Nephron progenitor cell (in vitro differentiated cells): ENCODE results near the gene LMO3.

Experiments
- DNase-seq: peaks from one replicate; pipeline ENCODE4 v3.0.0; 2021
- H3K27ac Mint-ChIP-seq: 2 replicates; pipeline ENCODE4 v1.8.0; 2021; ENCODE audit warnings: mild to moderate bottlenecking, moderate library complexity, mixed read lengths
- H3K27me3 Mint-ChIP-seq: 2 replicates; pipeline ENCODE4 v1.8.0; 2021; ENCODE audit warnings: mild to moderate bottlenecking, low read depth, mixed read lengths; ENCODE audit not compliant: poor library complexity
- H3K36me3 Mint-ChIP-seq: 2 replicates; pipeline ENCODE4 v1.8.0; 2021; ENCODE audit warnings: low read depth, mixed read lengths
- H3K4me1 Mint-ChIP-seq: 2 replicates; pipeline ENCODE4 v1.8.0; 2021; ENCODE audit warnings: mixed read lengths
- H3K4me3 Mint-ChIP-seq: 2 replicates; pipeline ENCODE4 v1.8.0; 2021; ENCODE audit warnings: mild to moderate bottlenecking, moderate library complexity, mixed read lengths
- H3K9me3 Mint-ChIP-seq: 2 replicates; pipeline ENCODE4 v1.8.0; 2021; ENCODE audit warnings: mild to moderate bottlenecking, moderate library complexity, mixed read lengths
- TF ChIP-seq, protein P1 (sequence below): fragments of 200-600 bp; sonication (generic); IDR thresholded peaks from 2 replicates; pipeline ENCODE4 v1.5.0; 2021; ENCODE audit warnings: antibody characterized with exemption

Gene LMO3

DNA sequence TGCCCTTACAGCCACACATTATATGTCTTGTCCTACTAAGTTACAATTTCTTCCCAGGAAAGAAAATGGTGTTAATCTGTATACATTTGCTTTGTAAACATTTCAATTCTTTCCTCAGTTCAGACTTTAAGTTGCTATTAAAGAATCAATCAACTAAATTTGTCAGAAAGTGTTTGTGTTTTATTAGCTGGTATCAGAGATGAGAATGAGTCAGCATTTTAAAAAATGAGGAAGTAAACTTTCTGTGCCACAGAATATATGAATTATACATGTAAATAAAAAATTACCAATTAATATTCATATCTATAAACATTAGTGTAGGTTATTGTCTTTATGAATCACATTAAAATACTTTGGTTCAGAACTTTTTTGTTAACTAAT lies 82.0 kb downstream of the LMO3 start:
- Mint-ChIP-seq H3K27ac (no peak overlapping the region), H3K9me3 (peaks cover 4% of the 10 kb centered on the region), H3K27me3 (no peaks in the 10 kb centered on the region), H3K36me3 (no peaks in the 10 kb centered on the region), H3K4me1 (no peaks in the 10 kb centered on the region), H3K4me3 (no peak overlapping the region)
- no peak for DNase-seq
- TF ChIP-seq, protein P1, sequence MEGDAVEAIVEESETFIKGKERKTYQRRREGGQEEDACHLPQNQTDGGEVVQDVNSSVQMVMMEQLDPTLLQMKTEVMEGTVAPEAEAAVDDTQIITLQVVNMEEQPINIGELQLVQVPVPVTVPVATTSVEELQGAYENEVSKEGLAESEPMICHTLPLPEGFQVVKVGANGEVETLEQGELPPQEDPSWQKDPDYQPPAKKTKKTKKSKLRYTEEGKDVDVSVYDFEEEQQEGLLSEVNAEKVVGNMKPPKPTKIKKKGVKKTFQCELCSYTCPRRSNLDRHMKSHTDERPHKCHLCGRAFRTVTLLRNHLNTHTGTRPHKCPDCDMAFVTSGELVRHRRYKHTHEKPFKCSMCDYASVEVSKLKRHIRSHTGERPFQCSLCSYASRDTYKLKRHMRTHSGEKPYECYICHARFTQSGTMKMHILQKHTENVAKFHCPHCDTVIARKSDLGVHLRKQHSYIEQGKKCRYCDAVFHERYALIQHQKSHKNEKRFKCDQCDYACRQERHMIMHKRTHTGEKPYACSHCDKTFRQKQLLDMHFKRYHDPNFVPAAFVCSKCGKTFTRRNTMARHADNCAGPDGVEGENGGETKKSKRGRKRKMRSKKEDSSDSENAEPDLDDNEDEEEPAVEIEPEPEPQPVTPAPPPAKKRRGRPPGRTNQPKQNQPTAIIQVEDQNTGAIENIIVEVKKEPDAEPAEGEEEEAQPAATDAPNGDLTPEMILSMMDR: no peak

DNA sequence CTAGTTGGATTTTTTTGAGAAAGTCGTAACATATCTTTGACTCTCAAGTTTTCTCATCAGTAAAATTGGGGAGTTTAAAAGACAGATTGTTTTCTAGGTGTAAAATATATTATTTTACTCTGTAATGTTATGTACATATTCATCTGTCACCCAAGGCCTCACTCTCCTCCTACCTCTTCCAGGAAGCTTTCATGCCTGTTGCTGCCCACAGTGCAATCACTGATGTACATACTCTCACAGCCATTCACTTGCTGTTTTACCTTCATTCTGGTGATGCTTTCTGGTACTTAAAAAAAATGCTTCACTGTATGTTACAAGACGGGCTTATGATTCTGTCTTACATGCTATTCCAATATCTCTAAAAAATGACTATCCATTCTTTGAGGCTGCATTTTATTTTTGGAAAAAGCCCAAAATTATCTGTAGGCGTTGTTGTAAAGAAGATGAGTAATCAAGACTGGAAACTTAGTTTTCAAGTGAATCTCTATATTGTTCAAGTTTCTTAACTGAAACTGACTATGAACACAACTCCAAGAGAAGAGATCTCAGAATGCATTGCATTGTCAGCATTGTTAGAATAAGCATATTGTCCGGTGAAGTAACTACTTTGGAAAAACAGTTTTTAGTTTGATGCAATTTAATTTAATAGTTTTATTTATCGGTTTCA lies 82.5 kb downstream of the LMO3 start:
- Mint-ChIP-seq H3K36me3 (no peaks in the 10 kb centered on the region), H3K27ac (no peak overlapping the region), H3K9me3 (peaks cover 4% of the 10 kb centered on the region), H3K4me3 (no peak overlapping the region), H3K4me1 (no peaks in the 10 kb centered on the region), H3K27me3 (no peaks in the 10 kb centered on the region)
- DNase-seq: no peak
- TF ChIP-seq, protein P1: no peak

DNA sequence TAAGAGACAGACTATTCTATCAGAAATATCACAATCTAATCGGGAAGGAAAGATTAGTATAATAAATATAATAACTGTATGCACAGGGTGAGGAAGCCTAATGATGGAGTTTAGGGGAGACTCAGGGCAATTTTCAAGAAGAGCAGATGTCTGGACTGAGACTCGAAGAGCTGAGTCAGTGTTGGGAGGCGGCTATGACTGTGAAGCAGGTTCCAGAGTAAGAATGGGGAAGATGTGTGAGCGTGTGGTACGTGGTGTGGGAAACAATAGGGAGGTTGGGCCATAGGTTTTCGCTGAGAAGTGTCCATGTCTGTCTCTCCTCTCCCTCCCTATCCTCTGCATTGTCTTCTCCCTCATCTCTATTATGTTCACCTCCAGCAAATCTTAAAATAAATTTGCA lies 85.6 kb downstream of the LMO3 start:
- no peak overlapping the region for H3K4me3 Mint-ChIP-seq
- TF ChIP-seq, protein P1: no peak
- no peaks in the 10 kb centered on the region for H3K27me3 Mint-ChIP-seq
- no peaks in the 10 kb centered on the region for H3K9me3 Mint-ChIP-seq
- no peak overlapping the region for H3K27ac Mint-ChIP-seq
- no peaks in the 10 kb centered on the region for H3K36me3 Mint-ChIP-seq
- DNase-seq: no peak
- H3K4me1 Mint-ChIP-seq: no peaks in the 10 kb centered on the region

DNA sequence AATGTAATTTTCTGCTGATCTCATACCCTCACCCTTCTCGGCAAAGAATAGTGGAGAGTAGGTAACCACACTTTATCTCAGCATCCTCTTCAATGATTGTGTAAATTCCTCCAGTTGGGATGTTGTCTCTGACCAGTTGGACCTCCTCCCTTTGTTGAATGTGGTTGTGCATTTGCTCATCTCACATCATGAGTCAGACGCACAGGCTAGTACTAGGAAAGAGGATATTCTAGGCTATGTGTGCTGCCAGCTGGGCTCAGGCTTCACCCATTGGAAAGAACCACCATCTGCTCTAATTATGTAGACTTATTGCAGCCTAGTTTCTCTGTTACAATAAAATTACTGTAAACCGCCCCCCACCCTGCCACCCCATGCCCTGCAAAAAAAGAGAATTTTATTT lies 90.3 kb downstream of the LMO3 start:
- Mint-ChIP-seq H3K27ac (no peak overlapping the region), H3K36me3 (no peaks in the 10 kb centered on the region), H3K27me3 (peaks cover 3% of the 10 kb centered on the region), H3K9me3 (no peaks in the 10 kb centered on the region), H3K4me3 (no peak overlapping the region), H3K4me1 (no peaks in the 10 kb centered on the region)
- TF ChIP-seq, protein P1: no peak
- DNase-seq: no peak

DNA sequence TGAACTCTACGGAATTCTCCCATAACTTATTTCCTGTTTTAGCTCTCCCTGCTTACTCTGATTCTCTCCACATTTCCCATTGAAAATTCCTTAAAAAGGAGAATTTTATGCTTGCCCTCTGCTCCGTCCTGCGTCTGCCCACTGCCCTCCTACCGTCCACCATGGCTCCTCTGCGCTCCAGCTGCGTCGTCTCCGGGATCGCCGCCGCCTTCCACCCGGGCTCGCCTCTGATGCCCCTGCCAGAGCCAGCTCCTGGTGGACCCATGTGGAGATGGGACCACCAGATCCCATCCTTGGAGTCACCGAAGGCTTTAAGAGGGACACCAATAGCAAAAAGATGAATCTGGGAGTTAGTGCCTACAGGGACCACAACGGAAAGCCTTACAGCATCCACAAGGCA lies 92.7 kb downstream of the LMO3 start:
- Mint-ChIP-seq H3K27me3 (peaks cover 3% of the 10 kb centered on the region), H3K4me3 (no peak overlapping the region), H3K27ac (no peak overlapping the region), H3K9me3 (no peaks in the 10 kb centered on the region), H3K36me3 (no peaks in the 10 kb centered on the region), H3K4me1 (no peaks in the 10 kb centered on the region)
- TF ChIP-seq, protein P1: no peak
- no peak for DNase-seq

DNA sequence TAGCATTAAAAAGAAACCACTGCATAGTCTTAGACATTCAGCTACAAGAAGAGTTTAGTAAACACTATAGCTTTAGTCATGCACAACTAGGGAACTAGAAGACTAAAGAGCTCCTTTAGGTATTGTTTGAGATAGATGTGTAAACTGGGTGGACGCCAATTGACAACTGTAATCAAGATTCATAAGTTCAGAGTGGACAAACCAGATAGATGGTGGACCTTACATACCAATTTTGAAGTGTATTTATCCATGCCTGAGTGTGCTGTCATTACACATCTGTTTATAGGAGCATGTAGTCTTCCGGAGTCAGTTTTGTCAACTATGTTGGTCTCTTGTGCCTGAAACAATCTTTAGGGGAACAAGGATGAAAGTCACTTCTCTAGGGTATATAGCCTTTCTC lies 96.6 kb downstream of the LMO3 start:
- H3K9me3 Mint-ChIP-seq: no peaks in the 10 kb centered on the region
- no peak overlapping the region for H3K27ac Mint-ChIP-seq
- no peaks in the 10 kb centered on the region for H3K36me3 Mint-ChIP-seq
- H3K27me3 Mint-ChIP-seq: peaks cover 3% of the 10 kb centered on the region
- no peaks in the 10 kb centered on the region for H3K4me1 Mint-ChIP-seq
- TF ChIP-seq, protein P1: no peak
- no peak for DNase-seq
- no peak overlapping the region for H3K4me3 Mint-ChIP-seq
